ENCODE results near the gene GALNT10.

DNA sequence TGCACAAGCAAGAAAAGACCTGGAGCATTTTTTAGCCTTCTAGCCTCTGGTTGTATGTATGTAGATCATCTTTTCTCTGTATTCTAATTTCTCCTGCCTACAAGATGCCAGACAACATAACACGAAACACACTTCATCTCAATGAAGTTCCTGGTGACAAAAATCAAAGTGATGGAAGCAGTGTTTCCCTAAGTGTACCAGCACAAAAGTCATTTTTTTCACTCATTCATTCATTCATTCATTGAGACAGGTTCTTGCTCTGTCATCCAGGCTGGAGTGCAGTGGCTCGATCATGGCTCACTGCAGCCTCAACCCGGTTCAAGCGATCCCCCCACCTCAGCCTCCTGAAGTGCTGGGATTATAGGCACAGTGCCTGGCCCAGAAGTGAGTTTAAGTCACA, 183.7 kb downstream of the GALNT10 start:
- TF ChIP-seq, protein P1, sequence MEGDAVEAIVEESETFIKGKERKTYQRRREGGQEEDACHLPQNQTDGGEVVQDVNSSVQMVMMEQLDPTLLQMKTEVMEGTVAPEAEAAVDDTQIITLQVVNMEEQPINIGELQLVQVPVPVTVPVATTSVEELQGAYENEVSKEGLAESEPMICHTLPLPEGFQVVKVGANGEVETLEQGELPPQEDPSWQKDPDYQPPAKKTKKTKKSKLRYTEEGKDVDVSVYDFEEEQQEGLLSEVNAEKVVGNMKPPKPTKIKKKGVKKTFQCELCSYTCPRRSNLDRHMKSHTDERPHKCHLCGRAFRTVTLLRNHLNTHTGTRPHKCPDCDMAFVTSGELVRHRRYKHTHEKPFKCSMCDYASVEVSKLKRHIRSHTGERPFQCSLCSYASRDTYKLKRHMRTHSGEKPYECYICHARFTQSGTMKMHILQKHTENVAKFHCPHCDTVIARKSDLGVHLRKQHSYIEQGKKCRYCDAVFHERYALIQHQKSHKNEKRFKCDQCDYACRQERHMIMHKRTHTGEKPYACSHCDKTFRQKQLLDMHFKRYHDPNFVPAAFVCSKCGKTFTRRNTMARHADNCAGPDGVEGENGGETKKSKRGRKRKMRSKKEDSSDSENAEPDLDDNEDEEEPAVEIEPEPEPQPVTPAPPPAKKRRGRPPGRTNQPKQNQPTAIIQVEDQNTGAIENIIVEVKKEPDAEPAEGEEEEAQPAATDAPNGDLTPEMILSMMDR (IDR thresholded peaks at IDR 0.05; ENCODE audit: borderline replicate concordance, extremely low read depth, low read length, poor library complexity, severe bottlenecking), result no peak
- no peak for TF ChIP-seq EZH2 (IDR thresholded peaks at IDR 0.05; ENCODE audit: borderline replicate concordance, low read depth, low read length, severe bottlenecking)
